ENCODE data around the gene SLC6A1. TPM values are rescaled to one million over a fixed set of nuclear protein-coding genes. Genes with fewer than 3 reads are reported as not detected.

SLC6A1 gene
- total and polyA plus RNA-seq, 2 of the 4 experiments (the other 2 are of a cell fraction) = 0.02 TPM; not detected in 1

DNA sequence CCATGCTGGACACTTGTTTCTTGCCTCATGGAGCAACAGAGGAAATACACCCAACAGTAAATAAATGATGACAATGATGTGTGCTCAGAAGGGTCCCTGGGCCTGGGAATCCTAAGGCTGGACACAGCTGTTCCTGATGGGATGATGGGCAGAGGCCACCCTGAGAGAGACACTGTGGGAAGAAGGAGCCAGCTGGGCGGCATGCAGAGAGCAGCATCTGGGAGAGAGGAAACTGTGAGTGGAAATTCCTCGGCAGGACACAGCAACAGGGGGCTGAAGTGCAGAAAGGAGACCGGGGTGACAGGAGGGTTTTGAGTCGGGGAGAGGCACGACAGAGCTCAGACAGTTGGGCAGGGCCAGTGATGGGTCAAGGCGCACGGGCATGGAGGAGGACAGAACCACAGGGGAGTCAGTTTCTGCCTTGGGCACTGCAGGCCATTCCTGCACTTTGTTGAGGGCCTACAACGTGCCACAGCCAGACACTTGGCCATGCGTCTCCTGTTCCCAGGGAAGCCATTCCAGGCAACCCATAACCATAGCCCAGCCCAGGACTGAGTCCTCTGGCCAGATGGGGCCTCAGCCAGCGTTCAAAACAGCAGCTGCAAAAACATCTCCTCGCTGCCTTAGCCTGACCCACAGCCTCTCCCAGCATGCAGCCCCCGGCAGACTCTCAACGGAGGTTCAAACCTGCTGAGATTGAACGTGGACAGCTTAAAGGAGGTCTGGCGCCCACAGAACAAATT, 36.7 kb upstream of the SLC6A1 start:
- DNase-seq (no peak), ATAC-seq (ENCODE audit: low read depth) (no peak)
- Histone ChIP-seq H2AK9ac (replicated peaks; ENCODE audit: low read depth, low read length, poor library complexity) (no peak overlapping the region), H3K4me3 (ENCODE audit: insufficient read depth, low read depth, low read length) (no peak overlapping the region), H2BK5ac (ENCODE audit: low read depth, low read length, poor library complexity, severe bottlenecking) (no peak overlapping the region), H2AK5ac (ENCODE audit: low read depth, low read length) (no peak overlapping the region), H3K27me3 (ENCODE audit: control insufficient read depth, insufficient read depth, low read length) (peaks cover 43% of the 10 kb centered on the region), H4K91ac (ENCODE audit: insufficient read depth, low read depth, low read length) (no peak overlapping the region), H3K56ac (ENCODE audit: extremely low read depth, insufficient read depth, low read length) (no peak overlapping the region), H3K9ac (ENCODE audit: low read depth, low read length) (no peak overlapping the region), H3K14ac (replicated peaks; ENCODE audit: low read depth, low read length) (no peak overlapping the region), H3K4me1 (ENCODE audit: control insufficient read depth, insufficient read depth, low read length) (no peaks in the 10 kb centered on the region), H3K23ac (ENCODE audit: low read depth, low read length) (no peak overlapping the region), H2BK120ac (ENCODE audit: low read depth, low read length) (no peak overlapping the region), H3K9me3 (ENCODE audit: control insufficient read depth, insufficient read depth, low read length) (no peaks in the 10 kb centered on the region), H2BK15ac (ENCODE audit: low read depth, low read length) (no peak overlapping the region), H3K27ac (ENCODE audit: insufficient read depth, low read length) (no peak overlapping the region), H3K18ac (ENCODE audit: low read depth, low read length) (no peak overlapping the region), H3K79me1 (ENCODE audit: low read depth in 1 of 2, low read length in 2 of 2) (no peaks in the 10 kb centered on the region), H4K5ac (ENCODE audit: low read depth, low read length) (no peak overlapping the region), H4K20me1 (ENCODE audit: insufficient read depth, low read length) (0 out of 2 replicates have a peak, but pooled peaks cover 4% of the 10 kb centered on the region), H4K8ac (ENCODE audit: low read depth in 2 of 2, low read length in 2 of 2) (no peak overlapping the region), H3K4me2 (ENCODE audit: low read depth, low read length) (no peak overlapping the region), H2BK20ac (ENCODE audit: low read depth, low read length) (no peak overlapping the region), H3K9me1 (ENCODE audit: insufficient read depth, low read length) (0 out of 2 replicates have a peak, but pooled peaks cover 4% of the 10 kb centered on the region), H3K36me3 (ENCODE audit: control insufficient read depth, insufficient read depth, low read length) (no peaks in the 10 kb centered on the region), H3K4ac (ENCODE audit: low read depth, low read length) (no peak overlapping the region), H2AFZ (replicated peaks; ENCODE audit: low read length, poor library complexity) (no peak overlapping the region)
- TF ChIP-seq, protein P1, sequence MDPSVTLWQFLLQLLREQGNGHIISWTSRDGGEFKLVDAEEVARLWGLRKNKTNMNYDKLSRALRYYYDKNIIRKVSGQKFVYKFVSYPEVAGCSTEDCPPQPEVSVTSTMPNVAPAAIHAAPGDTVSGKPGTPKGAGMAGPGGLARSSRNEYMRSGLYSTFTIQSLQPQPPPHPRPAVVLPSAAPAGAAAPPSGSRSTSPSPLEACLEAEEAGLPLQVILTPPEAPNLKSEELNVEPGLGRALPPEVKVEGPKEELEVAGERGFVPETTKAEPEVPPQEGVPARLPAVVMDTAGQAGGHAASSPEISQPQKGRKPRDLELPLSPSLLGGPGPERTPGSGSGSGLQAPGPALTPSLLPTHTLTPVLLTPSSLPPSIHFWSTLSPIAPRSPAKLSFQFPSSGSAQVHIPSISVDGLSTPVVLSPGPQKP (IDR thresholded peaks at IDR 0.05; ENCODE audit: borderline replicate concordance, low read depth, low read length) = no peak
- intact Hi-C loops (cut with micrococcal nuclease) = no loop called here
- CTCF ChIA-PET = no interaction called here
- BruUV-seq (replicated peaks) = no TSS peak
- dilution Hi-C loops (cut with HindIII; ENCODE audit: low sequenced_read_pairs, unreplicated experiment) = no loop called here
- in situ Hi-C loops (cut with MboI; ENCODE audit: low sequenced_read_pairs) = no loop called here
- 22% methylated on average over 11 of the region's 15 CpGs; no CpG with 5 or more reads in 1 of the 2 experiments for WGBS, 2 experiments (ENCODE audit: extremely low coverage in 2 of 2, insufficient read length in 1 of 2)
- POLR2A ChIA-PET (ENCODE audit: unreplicated experiment) = no interaction called here

Measured in IMR-90 (cell line).